ENCODE results near the gene FSCN2.

DNA sequence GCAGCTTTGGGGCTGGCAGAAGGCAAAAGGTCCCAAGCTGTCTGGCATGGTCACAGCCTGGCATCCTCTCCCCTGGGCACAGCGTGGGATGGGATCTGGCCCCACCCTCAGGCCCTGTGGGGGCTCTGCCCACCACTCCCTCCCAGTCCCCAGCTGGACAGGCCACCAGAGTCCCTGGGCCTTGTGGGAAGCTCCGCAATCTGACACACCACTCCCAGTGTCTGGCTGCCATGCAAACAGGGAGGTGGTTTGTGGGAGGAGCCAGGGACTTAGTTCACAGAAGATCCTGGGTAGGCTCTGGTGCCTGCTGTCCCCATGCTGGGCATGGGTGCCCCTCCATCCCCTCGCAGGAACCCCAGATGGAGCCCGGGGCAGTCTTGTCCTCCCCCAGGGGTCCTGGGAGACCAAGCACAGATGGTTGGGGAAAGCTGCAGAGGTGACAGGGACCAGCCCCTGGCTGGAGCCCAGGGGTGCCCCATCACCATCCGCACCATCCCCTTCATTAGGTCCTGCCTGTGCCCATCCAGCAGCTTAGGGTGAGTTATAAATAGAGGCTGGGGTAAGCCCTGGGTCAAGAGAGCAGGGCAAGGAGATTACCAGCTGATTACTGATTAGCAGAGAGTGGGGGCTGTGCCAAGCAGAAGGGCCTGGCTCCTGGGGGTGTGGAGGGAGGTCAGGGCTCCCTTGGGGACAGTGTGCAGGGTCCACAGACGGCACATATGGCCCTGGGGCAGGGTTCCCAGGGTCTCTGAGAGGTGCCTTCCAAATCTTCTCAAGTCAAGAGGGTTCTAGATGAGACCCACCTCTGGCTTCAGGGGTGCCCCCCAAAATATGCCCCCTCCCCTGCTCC lies 6.2 kb downstream of the FSCN2 start:
- TF ChIP-seq, protein P1, sequence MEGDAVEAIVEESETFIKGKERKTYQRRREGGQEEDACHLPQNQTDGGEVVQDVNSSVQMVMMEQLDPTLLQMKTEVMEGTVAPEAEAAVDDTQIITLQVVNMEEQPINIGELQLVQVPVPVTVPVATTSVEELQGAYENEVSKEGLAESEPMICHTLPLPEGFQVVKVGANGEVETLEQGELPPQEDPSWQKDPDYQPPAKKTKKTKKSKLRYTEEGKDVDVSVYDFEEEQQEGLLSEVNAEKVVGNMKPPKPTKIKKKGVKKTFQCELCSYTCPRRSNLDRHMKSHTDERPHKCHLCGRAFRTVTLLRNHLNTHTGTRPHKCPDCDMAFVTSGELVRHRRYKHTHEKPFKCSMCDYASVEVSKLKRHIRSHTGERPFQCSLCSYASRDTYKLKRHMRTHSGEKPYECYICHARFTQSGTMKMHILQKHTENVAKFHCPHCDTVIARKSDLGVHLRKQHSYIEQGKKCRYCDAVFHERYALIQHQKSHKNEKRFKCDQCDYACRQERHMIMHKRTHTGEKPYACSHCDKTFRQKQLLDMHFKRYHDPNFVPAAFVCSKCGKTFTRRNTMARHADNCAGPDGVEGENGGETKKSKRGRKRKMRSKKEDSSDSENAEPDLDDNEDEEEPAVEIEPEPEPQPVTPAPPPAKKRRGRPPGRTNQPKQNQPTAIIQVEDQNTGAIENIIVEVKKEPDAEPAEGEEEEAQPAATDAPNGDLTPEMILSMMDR (IDR thresholded peaks at IDR 0.05; ENCODE audit: insufficient read depth, low read depth, low read length): no peak
- TF ChIP-seq EZH2 (IDR thresholded peaks at IDR 0.05; ENCODE audit: insufficient read depth, low read length): no peak

Data from astrocyte (in vitro differentiated cells and primary cell).